Muscle layer of colon (tissue), 2 donors: ENCODE data around the gene CCND2.

Experiments used
- H3K27ac ChIP-seq: one replicate; pipeline ENCODE4 v1.7.0; 2013; ENCODE audit warnings: low read depth, mild to moderate bottlenecking, low read length, moderate library complexity
- H3K27me3 ChIP-seq, 2 donors: one replicate each; pipeline ENCODE4 v1.7.0; 2013; ENCODE audit warnings: low read length in 2 of 2, mild to moderate bottlenecking in 2 of 2; ENCODE audit not compliant: insufficient read depth in 2 of 2, control insufficient read depth in 1 of 2
- H3K36me3 ChIP-seq: one replicate; pipeline ENCODE4 v1.7.0; 2013; ENCODE audit warnings: mild to moderate bottlenecking, low read length; ENCODE audit not compliant: insufficient read depth
- H3K4me1 ChIP-seq: one replicate; pipeline ENCODE4 v1.7.0; 2013; ENCODE audit warnings: mild to moderate bottlenecking, low read length; ENCODE audit not compliant: insufficient read depth
- H3K4me3 ChIP-seq, 2 donors: one replicate each; pipeline ENCODE4 v1.7.0; 2013; ENCODE audit warnings: low read length in 2 of 2, low read depth in 1 of 2, mild to moderate bottlenecking in 1 of 2, moderate library complexity in 1 of 2
- H3K9ac ChIP-seq: one replicate; pipeline ENCODE4 v1.7.0; 2013; ENCODE audit warnings: low read length
- H3K9me3 ChIP-seq: one replicate; pipeline ENCODE4 v1.7.0; 2013; ENCODE audit warnings: mild to moderate bottlenecking, low read length
- donor health status: abdominal sarcoma.
- donor health status: Adenocarcinoma of cecum.

Gene CCND2

DNA sequence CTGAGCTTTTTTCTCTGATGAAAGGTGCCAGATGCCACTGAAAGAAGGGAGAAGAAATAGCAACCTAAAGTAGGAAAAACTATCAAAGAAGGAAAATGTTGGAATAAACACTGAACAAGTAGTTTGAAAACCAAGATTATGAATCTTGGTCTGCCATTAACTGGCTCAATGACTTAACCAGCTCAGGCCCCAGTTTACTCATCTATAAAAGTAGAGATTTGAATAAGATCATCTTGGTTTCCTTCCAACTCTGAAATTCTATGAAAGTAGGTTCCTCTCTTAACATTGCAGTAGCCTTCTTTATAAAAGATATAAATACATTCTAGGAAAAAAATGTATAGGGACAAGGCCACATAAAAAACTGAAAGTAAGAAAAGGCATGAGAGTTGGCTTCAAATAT, 16.1 kb upstream of the CCND2 start:
- no peaks in the 10 kb centered on the region for H3K9me3 ChIP-seq
- no peak overlapping the region for H3K4me3 ChIP-seq
- no peaks in the 10 kb centered on the region for H3K4me1 ChIP-seq
- no peaks in the 10 kb centered on the region for H3K36me3 ChIP-seq
- no peak overlapping the region for H3K27ac ChIP-seq
- H3K9ac ChIP-seq, result no peak overlapping the region
- H3K27me3 ChIP-seq, result no peaks in the 10 kb centered on the region

DNA sequence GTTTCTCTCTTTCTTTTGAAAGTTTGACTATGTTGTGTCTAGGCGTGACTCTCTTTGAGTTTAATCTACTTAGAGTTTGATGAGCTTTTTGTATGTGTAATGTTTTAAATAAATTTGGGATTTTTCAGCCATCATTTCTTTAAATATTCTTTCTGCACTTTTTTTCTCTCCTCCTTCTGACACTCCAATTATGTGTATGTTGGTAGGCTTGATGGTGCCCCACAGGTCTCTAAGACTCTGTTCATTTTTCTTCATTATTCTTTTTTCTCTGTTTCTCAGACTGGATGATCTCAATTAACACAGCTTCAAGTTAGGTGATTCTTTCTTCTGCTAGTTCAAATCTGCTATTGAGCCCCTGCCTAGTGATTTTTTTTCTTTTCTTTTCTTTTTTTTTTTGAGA, 14.5 kb upstream of the CCND2 start:
- Histone ChIP-seq H3K36me3 (no peaks in the 10 kb centered on the region), H3K9me3 (no peaks in the 10 kb centered on the region), H3K9ac (no peak overlapping the region), H3K27me3 (no peaks in the 10 kb centered on the region), H3K27ac (no peak overlapping the region), H3K4me3 (no peak overlapping the region), H3K4me1 (no peaks in the 10 kb centered on the region)

DNA sequence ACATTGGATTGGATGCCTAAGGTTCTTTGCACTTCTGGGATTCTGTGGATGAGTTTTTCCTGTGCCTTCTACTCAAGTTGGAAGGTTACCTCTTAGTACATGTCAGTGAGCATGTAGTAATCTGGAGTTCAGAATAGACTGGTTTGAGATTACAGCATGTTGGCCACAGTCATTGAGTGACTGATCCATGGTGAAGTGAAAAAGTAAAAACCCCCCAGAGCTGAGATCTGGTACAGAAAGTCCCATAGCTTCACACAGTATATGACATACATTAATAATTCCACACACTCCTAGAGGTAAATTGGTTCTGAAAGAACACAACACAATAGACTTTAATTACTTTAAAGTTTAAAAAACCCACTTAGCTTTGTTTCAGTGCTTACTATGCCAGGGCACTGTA, 11.9 kb upstream of the CCND2 start:
- no peaks in the 10 kb centered on the region for H3K36me3 ChIP-seq
- no peaks in the 10 kb centered on the region for H3K4me1 ChIP-seq
- H3K4me3 ChIP-seq, result no peak overlapping the region
- H3K27me3 ChIP-seq, result no peaks in the 10 kb centered on the region
- H3K9ac ChIP-seq, result no peak overlapping the region
- no peaks in the 10 kb centered on the region for H3K9me3 ChIP-seq
- H3K27ac ChIP-seq, result no peak overlapping the region

DNA sequence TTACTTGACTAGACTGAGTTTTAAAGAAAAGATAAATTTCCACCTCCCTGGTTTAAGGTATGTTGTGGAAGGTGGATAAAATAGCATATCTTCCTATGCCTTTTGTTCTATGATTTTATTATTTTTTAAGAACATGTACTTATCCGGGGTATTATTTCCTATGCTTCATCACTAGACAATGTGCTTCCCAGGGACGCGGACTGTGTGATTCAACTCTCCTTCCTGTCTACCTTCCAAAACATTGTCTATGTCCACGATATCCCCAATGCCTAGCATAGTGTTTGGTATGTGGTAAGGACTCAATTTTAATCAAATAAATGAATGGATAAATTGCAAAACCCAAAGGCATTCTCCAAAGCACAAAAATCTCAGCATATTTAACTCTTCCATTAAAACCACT, 8.3 kb upstream of the CCND2 start:
- peaks cover 11% of the 10 kb centered on the region for H3K4me1 ChIP-seq
- no peak overlapping the region for H3K27ac ChIP-seq
- no peaks in the 10 kb centered on the region for H3K36me3 ChIP-seq
- no peaks in the 10 kb centered on the region for H3K27me3 ChIP-seq
- H3K4me3 ChIP-seq, result no peak overlapping the region
- no peak overlapping the region for H3K9ac ChIP-seq
- H3K9me3 ChIP-seq, result no peaks in the 10 kb centered on the region

DNA sequence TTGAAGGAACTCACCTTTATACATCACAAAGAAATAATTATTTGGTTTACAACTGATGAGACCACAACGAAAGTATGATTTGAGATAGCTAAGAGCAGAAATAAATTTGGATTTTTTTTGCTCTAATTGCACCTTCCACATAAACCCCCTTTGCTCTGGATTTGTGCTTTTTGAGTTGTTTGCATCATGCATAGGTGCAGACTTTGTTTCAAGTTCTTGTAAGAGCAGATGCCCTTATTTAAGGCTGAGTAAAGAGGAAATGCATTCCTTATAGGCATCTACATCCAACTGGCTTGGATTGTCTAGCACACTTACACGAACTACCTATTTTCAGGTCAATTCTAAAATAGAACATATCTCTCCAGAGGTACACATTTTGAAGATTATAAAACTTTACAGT, 6.6 kb upstream of the CCND2 start:
- H3K9ac ChIP-seq, result no peak overlapping the region

DNA sequence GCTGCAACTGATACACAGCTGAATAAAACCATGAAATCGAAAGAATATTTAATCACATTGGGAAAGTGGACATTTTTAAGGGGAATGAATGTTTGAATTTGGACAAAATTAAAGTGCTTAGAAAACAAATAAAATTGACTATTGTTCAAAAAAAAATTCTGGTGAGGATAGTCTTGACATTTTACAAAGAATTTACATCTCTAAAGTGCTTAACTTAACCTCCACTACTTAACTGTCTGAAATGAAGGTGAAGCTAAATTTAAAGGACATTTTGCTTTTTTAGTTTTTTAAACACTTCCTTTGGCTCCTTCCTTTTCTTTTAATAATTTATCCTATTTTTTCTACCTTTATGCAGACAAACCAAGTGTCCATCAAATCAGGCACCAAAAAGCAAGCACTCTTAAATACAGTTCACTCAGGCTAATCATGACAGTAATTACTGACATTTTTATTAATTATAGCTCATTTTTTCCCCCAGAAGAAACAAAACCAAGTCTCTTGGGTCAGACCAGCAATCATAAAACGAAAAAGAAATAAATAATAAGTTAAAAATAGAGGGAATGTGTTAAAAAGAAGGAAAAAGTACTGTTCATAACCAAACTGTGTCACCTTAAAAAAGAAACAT, 5.7 kb upstream of the CCND2 start:
- H3K9ac ChIP-seq, result no peak overlapping the region
- no peaks in the 10 kb centered on the region for H3K27me3 ChIP-seq
- no peaks in the 10 kb centered on the region for H3K9me3 ChIP-seq
- no peak overlapping the region for H3K27ac ChIP-seq
- H3K4me3 ChIP-seq, result no peak overlapping the region
- H3K4me1 ChIP-seq, result peaks cover 12% of the 10 kb centered on the region
- no peaks in the 10 kb centered on the region for H3K36me3 ChIP-seq

More for the DNA sequence above, 6.6 kb upstream of the CCND2 start:
- Histone ChIP-seq H3K27me3 (no peaks in the 10 kb centered on the region), H3K4me3 (no peak overlapping the region), H3K4me1 (peaks cover 12% of the 10 kb centered on the region), H3K36me3 (no peaks in the 10 kb centered on the region), H3K27ac (no peak overlapping the region), H3K9me3 (no peaks in the 10 kb centered on the region)

DNA sequence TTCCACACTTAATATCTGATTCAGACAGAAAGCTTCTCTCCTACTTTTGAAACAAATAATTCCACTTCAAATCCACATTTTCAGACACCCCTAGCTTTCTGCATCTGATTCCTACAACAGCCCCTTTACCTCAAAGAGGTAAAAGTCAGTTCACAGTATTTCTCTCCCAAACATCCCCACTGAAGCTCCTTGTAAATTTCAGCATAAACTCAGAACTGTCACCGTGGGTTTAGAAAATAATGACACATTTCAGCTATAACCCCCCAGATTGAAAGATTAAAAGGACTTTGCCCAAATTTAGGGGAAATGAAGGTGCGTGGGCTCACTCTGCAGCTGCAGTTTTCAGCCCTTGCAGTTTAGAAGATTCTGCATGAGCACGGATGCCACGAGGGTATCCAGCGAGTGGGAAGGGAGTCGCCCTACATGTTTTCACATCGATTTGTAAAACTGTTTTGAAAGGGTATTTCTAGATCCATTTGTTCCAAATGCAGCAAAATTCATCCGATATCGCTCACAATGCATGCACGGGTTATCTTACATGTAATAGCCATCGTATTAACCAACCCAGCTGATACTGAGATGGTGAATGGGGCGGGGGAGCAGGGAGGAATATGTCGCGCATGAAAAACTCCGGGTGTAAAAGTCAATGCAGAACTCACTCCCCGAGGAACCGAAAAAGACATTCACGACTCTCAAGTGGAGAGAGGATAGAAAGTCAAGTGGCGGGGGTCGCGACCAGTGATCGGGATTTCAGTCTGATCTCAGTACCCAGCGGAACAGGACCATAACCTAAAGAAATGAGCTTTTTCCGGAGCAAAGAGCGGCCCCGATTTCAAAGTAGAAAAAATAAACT, 5.0 kb upstream of the CCND2 start:
- peak overlapping the region; percentile 75 for H3K9ac ChIP-seq
- H3K36me3 ChIP-seq, result no peaks in the 10 kb centered on the region
- no peaks in the 10 kb centered on the region for H3K9me3 ChIP-seq
- H3K4me3 ChIP-seq, result peak overlapping the region; percentile 72 to 87
- no peaks in the 10 kb centered on the region for H3K27me3 ChIP-seq
- peaks cover 17% of the 10 kb centered on the region for H3K4me1 ChIP-seq
- H3K27ac ChIP-seq, result peak overlapping the region; percentile 77

DNA sequence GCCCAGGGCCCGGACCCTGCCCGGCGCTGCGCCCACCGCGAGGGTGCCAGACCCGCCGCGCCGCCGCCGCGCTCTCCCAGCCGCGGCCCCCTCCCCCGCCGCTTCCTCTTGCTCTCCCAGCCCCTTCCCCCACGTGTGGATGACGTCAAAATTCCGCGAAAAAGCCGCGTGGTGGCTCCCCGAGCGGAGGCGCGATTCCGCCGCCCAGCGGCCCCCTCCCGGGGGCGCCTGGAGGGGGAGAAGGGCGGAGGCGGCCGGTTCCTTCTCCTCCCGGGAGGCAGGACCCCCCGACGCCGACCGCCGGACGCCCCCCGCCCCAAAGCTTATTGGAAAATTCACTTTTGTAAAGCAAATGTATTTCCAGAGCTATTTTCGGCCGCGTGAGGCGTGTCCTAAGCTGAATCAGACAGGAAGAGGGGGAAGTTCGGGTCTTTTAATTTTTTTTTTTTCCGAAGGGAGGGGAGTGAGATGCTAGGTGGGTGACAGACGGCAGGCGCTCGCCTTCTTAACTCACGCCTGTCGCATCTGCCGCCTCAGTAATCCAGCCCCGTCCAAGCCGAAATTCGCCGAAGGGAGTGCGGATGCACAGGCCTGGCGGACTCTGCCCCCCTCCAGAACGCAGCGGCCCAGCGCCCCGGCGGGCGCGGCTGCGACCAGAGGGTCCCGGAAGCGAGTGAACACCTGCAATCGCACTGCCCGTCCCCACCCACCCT, 4.1 kb upstream of the CCND2 start:
- H3K9ac ChIP-seq, result peak overlapping the region; percentile 33
- peaks cover 17% of the 10 kb centered on the region for H3K4me1 ChIP-seq
- peak overlapping the region; percentile 58 to 72 for H3K4me3 ChIP-seq
- no peaks in the 10 kb centered on the region for H3K9me3 ChIP-seq
- H3K27me3 ChIP-seq, result no peaks in the 10 kb centered on the region
- peak overlapping the region; percentile 95 for H3K27ac ChIP-seq
- no peaks in the 10 kb centered on the region for H3K36me3 ChIP-seq

DNA sequence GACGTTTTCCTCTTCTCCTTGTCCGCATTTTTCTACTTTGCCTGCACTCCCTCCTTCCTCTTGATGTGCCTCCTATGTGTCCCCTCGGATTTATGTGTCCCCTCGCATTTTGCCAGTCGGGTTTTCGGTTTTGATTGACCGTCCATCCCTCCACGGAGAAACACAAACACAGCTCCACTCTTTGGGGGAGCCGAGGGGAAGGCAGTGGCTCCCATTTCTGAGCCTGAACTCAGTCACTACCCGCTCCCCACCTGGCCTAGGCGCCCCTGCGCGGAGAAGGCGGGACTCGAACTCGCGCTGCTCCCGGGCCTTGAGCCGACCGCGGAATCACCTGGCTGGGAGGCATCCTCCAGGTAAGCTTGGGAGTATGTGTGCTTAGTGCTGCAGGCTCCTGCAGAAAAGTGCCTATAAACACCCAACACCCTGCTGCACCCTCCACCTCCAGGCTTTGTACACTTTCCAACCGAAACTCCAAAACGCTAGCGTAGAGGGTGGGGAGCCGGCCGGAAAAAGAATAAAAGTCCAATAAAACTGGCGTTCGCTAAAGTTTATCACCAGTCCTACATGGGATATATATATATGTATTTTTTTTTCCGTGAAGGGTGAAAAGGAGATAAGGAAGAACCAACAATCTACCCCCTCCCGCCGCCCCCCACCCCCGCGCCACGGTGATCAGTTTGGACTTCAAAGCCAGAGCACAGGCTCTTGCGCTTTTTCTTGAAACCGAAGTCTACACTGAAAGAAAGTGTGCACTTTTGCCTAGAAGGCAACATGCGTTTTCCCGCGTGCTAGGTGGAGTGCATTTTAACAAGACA, 3.3 kb upstream of the CCND2 start:
- Histone ChIP-seq H3K36me3 (no peaks in the 10 kb centered on the region), H3K9ac (peak overlapping the region; percentile 84), H3K27me3 (no peaks in the 10 kb centered on the region)

DNA sequence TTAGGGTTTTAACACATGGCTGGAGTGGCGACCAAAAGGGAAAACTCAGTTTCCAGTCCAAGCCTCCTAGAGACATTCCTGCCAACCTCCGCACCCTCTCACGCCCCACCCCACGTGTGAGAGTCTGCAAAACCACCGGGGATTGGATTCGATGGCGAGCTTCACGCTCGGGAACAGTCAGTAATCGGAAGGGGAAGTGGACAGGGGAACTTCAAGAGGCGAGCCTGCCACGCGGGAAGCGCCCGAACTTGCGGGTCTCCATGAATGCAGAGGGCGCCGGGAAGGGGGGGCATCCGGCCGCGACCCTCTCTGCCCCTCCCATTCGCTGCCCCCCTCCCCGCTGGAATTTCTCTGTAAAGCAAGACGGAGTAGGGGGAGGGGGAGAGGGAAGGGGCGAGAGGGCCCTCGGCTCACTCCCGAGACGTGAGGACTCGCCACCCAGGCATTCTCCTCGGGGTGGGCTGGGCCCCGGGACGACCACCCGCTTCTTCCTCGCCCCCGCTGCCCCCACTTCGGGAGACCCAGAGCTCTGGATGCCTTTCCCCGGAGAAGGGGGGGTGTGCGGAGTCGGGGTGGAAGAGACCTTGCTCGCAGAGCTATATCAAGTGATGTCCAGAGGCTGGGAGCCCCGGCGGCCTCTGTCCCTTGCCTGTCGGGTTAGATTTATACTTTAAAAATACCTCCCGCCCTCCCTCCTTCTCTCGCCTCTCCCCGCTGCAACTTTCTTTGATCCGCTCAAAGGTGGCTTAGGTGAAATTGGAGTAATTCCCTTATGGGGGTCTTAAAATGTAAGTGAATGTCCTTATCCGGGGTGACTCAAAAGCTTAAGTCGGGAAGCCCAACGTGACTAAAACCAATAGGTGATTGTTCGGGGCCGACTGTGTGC, 2.5 kb upstream of the CCND2 start:
- Histone ChIP-seq H3K27ac (peak overlapping the region; percentile 86), H3K27me3 (no peaks in the 10 kb centered on the region), H3K4me3 (peak overlapping the region; percentile 12 to 79), H3K36me3 (peaks cover 1% of the 10 kb centered on the region), H3K9ac (peak overlapping the region; percentile 84), H3K9me3 (no peaks in the 10 kb centered on the region), H3K4me1 (peaks cover 20% of the 10 kb centered on the region)

More for the DNA sequence above, 3.3 kb upstream of the CCND2 start:
- H3K9me3 ChIP-seq, result no peaks in the 10 kb centered on the region
- H3K27ac ChIP-seq, result peak overlapping the region; percentile 95
- H3K4me3 ChIP-seq, result peak overlapping the region; percentile 62 to 79
- H3K4me1 ChIP-seq, result peaks cover 17% of the 10 kb centered on the region
